GM11168 (cell line): ENCODE measurements around the gene IRX4.

ENCODE experiments used
- in situ Hi-C: fragments of 300-500 bp; cut with MboI; formaldehyde crosslinking; loops from one replicate; pipeline ENCODE4 v1.12.0; 2022; ENCODE audit warnings: low sequenced_read_pairs; ENCODE audit not compliant: unreplicated experiment

IRX4 gene

GRCh38 chr5:1882337-1883119 lies at the start of gene IRX4:
Gene IRX4, minus strand, starts transcription at chr5:1882925. Its CDS starts 278 bp downstream, at chr5:1882647.
- in situ Hi-C loops: no loop called here

GRCh38 chr5:1931604-1932231 lies 49.0 kb upstream of the IRX4 start:
- in situ Hi-C loops: no loop called here

GRCh38 chr5:1930880-1931603 lies 48.3 kb upstream of the IRX4 start:
- in situ Hi-C loops: no loop called here

- in situ Hi-C loops: no loop called here
These were observed 47.8 kb upstream of the IRX4 start for GRCh38 chr5:1930501-1930879.

- in situ Hi-C loops: no loop called here
These were observed 46.6 kb upstream of the IRX4 start for GRCh38 chr5:1929108-1929991.

- in situ Hi-C loops: no loop called here
These were observed 44.0 kb upstream of the IRX4 start for GRCh38 chr5:1926471-1927341.

GRCh38 chr5:1926071-1926440 lies 43.3 kb upstream of the IRX4 start:
- in situ Hi-C loops: no loop called here

GRCh38 chr5:1925111-1926070 lies 42.7 kb upstream of the IRX4 start:
- in situ Hi-C loops: no loop called here

- in situ Hi-C loops: no loop called here
These were observed 41.0 kb upstream of the IRX4 start for GRCh38 chr5:1923766-1924165.

GRCh38 chr5:1923341-1923740 lies 40.6 kb upstream of the IRX4 start:
- in situ Hi-C loops: no loop called here

- in situ Hi-C loops: no loop called here
These were observed 39.0 kb upstream of the IRX4 start for GRCh38 chr5:1921711-1922110.

GRCh38 chr5:1919750-1920149 lies 37.0 kb upstream of the IRX4 start:
- in situ Hi-C loops: no loop called here

GRCh38 chr5:1919209-1919566 lies 36.5 kb upstream of the IRX4 start:
- in situ Hi-C loops: no loop called here

- in situ Hi-C loops: no loop called here
These were observed 35.9 kb upstream of the IRX4 start for GRCh38 chr5:1918488-1919208.

GRCh38 chr5:1917830-1918487 lies 35.2 kb upstream of the IRX4 start:
- in situ Hi-C loops: no loop called here

- in situ Hi-C loops: no loop called here
These were observed 33.6 kb upstream of the IRX4 start for GRCh38 chr5:1916041-1917001.
